NCI-H2107 treated with DMSO at 0.1 percent for 48 hours (cell line): ENCODE data around the gene TYW3.

ENCODE experiments used
- DNase-seq: peaks from one replicate; lab custom pipeline; 2025; ENCODE audit not compliant: unreplicated experiment; lab: John Stamatoyannopoulos, UW

TYW3 gene

GRCh38 chr1:74732960-74733603 is at the start of gene TYW3, which contains the start of gene CRYZ:
Gene TYW3 (plus strand): TSS chr1:74733152. CDS start chr1:74733245, 93 bp downstream.
Gene CRYZ (minus strand): TSS chr1:74733050. CDS start chr1:74724821, 8,229 bp downstream.
- peak; percentile 94 for DNase-seq

- DNase-seq, result no peak
These were observed 49.3 kb upstream of the TYW3 start for GRCh38 chr1:74683656-74684055.

GRCh38 chr1:74684301-74684700 is 48.7 kb upstream of the TYW3 start:
- no peak for DNase-seq

GRCh38 chr1:74686928-74687327 is 46.0 kb upstream of the TYW3 start:
- no peak for DNase-seq

GRCh38 chr1:74689621-74690363 is 43.2 kb upstream of the TYW3 start:
- DNase-seq, result peak; percentile 82

GRCh38 chr1:74690364-74690696 is 42.6 kb upstream of the TYW3 start:
- peak; percentile 44 for DNase-seq

GRCh38 chr1:74690909-74691308 is 42.0 kb upstream of the TYW3 start:
- DNase-seq, result no peak

GRCh38 chr1:74693473-74693872 is 39.5 kb upstream of the TYW3 start:
- DNase-seq, result no peak

GRCh38 chr1:74697832-74698231 is 35.1 kb upstream of the TYW3 start:
- no peak for DNase-seq

- no peak for DNase-seq
These were observed 33.6 kb upstream of the TYW3 start for GRCh38 chr1:74699331-74699730.

- DNase-seq, result no peak
These were observed 29.4 kb upstream of the TYW3 start for GRCh38 chr1:74703386-74704182.

- no peak for DNase-seq
These were observed 20.1 kb upstream of the TYW3 start for GRCh38 chr1:74712881-74713280.

- DNase-seq, result no peak
These were observed 19.1 kb upstream of the TYW3 start for GRCh38 chr1:74713849-74714248.

- no peak for DNase-seq
These were observed 18.3 kb upstream of the TYW3 start for GRCh38 chr1:74714429-74715235.

GRCh38 chr1:74715236-74715502 is 17.8 kb upstream of the TYW3 start:
- DNase-seq, result no peak

GRCh38 chr1:74715806-74716205 is 17.1 kb upstream of the TYW3 start:
- no peak for DNase-seq

- no peak for DNase-seq
These were observed 16.1 kb upstream of the TYW3 start for GRCh38 chr1:74716822-74717221.

GRCh38 chr1:74717626-74718025 is 15.3 kb upstream of the TYW3 start:
- DNase-seq, result no peak

GRCh38 chr1:74726063-74726462 is 6.9 kb upstream of the TYW3 start:
- DNase-seq, result no peak

- DNase-seq, result no peak
These were observed 4.2 kb upstream of the TYW3 start for GRCh38 chr1:74728736-74729135.

GRCh38 chr1:74729741-74730478 is 3.0 kb upstream of the TYW3 start:
- no peak for DNase-seq
